SK-N-SH treated with all-trans-retinoic acid at 6 μM for 48 hours (cell line): ENCODE data around the gene WBP2.

Experiments
- TOX ChIP-seq: fragments of 250-450 bp; sonication (Bioruptor Pico); IDR thresholded peaks from 2 replicates; pipeline ENCODE4 v1.8.0; 2021; ENCODE audit warnings: mild to moderate bottlenecking, moderate library complexity, borderline replicate concordance
- ZFP3 ChIP-seq: fragments of 250-450 bp; sonication (Bioruptor Pico); IDR thresholded peaks from 2 replicates; pipeline ENCODE4 v1.5.0; 2020; ENCODE audit warnings: mild to moderate bottlenecking, moderate library complexity

- no peak for TF ChIP-seq TOX (CRISPR knock-in tag)
- no peak for TF ChIP-seq ZFP3 (CRISPR knock-in tag)
Observed at GRCh38 chr17:75847614-75848522, 7.3 kb downstream of the WBP2 start.
